ENCODE measurements around the gene SPATA45. TPM values are rescaled to one million over a fixed set of nuclear protein-coding genes. Genes with fewer than 3 reads are reported as not detected.
A peak's percentile ranks its signal among the peaks of the same experiment; 100 is the strongest.

SPATA45 gene
- total and polyA plus RNA-seq, 2 of the 4 experiments (the other 2 are of a cell fraction), result not detected

GRCh38 chr1:212856755-212857154 is 9.3 kb upstream of the SPATA45 start:
- ATAC-seq (ENCODE audit: low read depth) (no peak), DNase-seq (no peak)
- H3K9me1 ChIP-seq (ENCODE audit: insufficient read depth, low read length), result peaks cover 9% of the 10 kb centered on the region
- intact Hi-C loops (cut with micrococcal nuclease) (loop anchor here (5.0 kb wide), 1 partner anchor 34 kb away; no protein-coding TSS in a partner anchor), dilution Hi-C loops (cut with HindIII; ENCODE audit: low sequenced_read_pairs, unreplicated experiment) (no loop called here), in situ Hi-C loops (cut with MboI; ENCODE audit: low sequenced_read_pairs) (no loop called here)
- no peak overlapping the region for H3K9ac ChIP-seq (ENCODE audit: low read depth, low read length)
- no peak for TF ChIP-seq RFX5 (IDR thresholded peaks at IDR 0.05; ENCODE audit: low read depth, low read length)
- TF ChIP-seq MAZ (IDR thresholded peaks at IDR 0.05; ENCODE audit: borderline replicate concordance, low read depth, low read length), result no peak
- TF ChIP-seq POLR2A (IDR thresholded peaks at IDR 0.05; ENCODE audit: low read depth, low read length), result no peak
- no peak for TF ChIP-seq CTCF (conservative IDR thresholded peaks at IDR 0.05; ENCODE audit: low read depth, low read length)
- no peak for TF ChIP-seq RAD21 (IDR thresholded peaks at IDR 0.05; ENCODE audit: low read length)
- TF ChIP-seq NFE2L2 (IDR thresholded peaks at IDR 0.05; ENCODE audit: low read depth, low read length), result no peak
- no peak for TF ChIP-seq USF2 (IDR thresholded peaks at IDR 0.05; ENCODE audit: low read depth, low read length)
- no peak for TF ChIP-seq SMC3 (IDR thresholded peaks at IDR 0.05; ENCODE audit: low read depth, low read length)
- POLR2A ChIA-PET (ENCODE audit: unreplicated experiment), result no interaction called here
- H2BK120ac ChIP-seq (ENCODE audit: low read depth, low read length), result no peak overlapping the region
- peak overlapping the region; percentile 35 for H2AFZ ChIP-seq (replicated peaks; ENCODE audit: low read length, poor library complexity)
- no peak overlapping the region for H4K91ac ChIP-seq (ENCODE audit: insufficient read depth, low read depth, low read length)
- 100% methylated on average over 2 of the region's 16 CpGs; no CpG with 5 or more reads in 1 of the 2 experiments for WGBS, 2 experiments (ENCODE audit: extremely low coverage in 2 of 2, insufficient read length in 1 of 2)
- H3K79me1 ChIP-seq (ENCODE audit: low read depth in 1 of 2, low read length in 2 of 2), result peaks cover 5 to 32% of the 10 kb centered on the region in 2 experiments; a peak in 3 of 4 replicates
- no peaks in the 10 kb centered on the region for H3K9me3 ChIP-seq (ENCODE audit: control insufficient read depth, insufficient read depth, low read length)
- no peak overlapping the region for H3K14ac ChIP-seq (replicated peaks; ENCODE audit: low read depth, low read length)
- no TSS peak for BruUV-seq (replicated peaks)
- no peak overlapping the region for H3K18ac ChIP-seq (ENCODE audit: low read depth, low read length)
- H3K23ac ChIP-seq (ENCODE audit: low read depth, low read length), result peak overlapping the region; percentile 8; the same call in 1 of the 2 replicates
- H2AK5ac ChIP-seq (ENCODE audit: low read depth, low read length), result 0 out of 2 replicates have a peak overlapping the region, but pooled peaks have one; percentile 7
- no peak overlapping the region for H2AK9ac ChIP-seq (replicated peaks; ENCODE audit: low read depth, low read length, poor library complexity)
- H4K20me1 ChIP-seq (ENCODE audit: insufficient read depth, low read length), result no peaks in the 10 kb centered on the region
- H3K4me3 ChIP-seq (ENCODE audit: insufficient read depth, low read depth, low read length), result no peak overlapping the region
- H3K36me3 ChIP-seq (ENCODE audit: control insufficient read depth, insufficient read depth, low read length), result no peaks in the 10 kb centered on the region
- peaks cover 9% of the 10 kb centered on the region for H3K4me1 ChIP-seq (ENCODE audit: control insufficient read depth, insufficient read depth, low read length)
- peak overlapping the region in 1 of 2 experiments; percentile 9; a peak in 1 of 4 replicates for H4K8ac ChIP-seq (ENCODE audit: low read depth in 2 of 2, low read length in 2 of 2)
- H2BK5ac ChIP-seq (ENCODE audit: low read depth, low read length, poor library complexity, severe bottlenecking), result no peak overlapping the region
- no peak overlapping the region for H2BK15ac ChIP-seq (ENCODE audit: low read depth, low read length)
- no peak overlapping the region for H3K27ac ChIP-seq (ENCODE audit: insufficient read depth, low read length)
- CTCF ChIA-PET, result interaction anchor here (0.7 kb wide), 2 partner anchors 44 to 307 kb away, joined by 3 to 5 read pairs; no protein-coding TSS in a partner anchor
- no peak overlapping the region for H2BK20ac ChIP-seq (ENCODE audit: low read depth, low read length)
- H3K56ac ChIP-seq (ENCODE audit: extremely low read depth, insufficient read depth, low read length), result no peak overlapping the region
- no peak overlapping the region for H3K4me2 ChIP-seq (ENCODE audit: low read depth, low read length)
- no peak overlapping the region for H3K4ac ChIP-seq (ENCODE audit: low read depth, low read length)
- H3K27me3 ChIP-seq (ENCODE audit: control insufficient read depth, insufficient read depth, low read length), result no peaks in the 10 kb centered on the region
- H4K5ac ChIP-seq (ENCODE audit: low read depth, low read length), result no peak overlapping the region

All from IMR-90 (cell line).